ENCODE results near the gene ECM2.
"Not testable (repeated sequence)": the region's sequence is repeated elsewhere in the genome, so short reads cannot be mapped to it uniquely, and the experiment has no call there.

ECM2 gene

DNA sequence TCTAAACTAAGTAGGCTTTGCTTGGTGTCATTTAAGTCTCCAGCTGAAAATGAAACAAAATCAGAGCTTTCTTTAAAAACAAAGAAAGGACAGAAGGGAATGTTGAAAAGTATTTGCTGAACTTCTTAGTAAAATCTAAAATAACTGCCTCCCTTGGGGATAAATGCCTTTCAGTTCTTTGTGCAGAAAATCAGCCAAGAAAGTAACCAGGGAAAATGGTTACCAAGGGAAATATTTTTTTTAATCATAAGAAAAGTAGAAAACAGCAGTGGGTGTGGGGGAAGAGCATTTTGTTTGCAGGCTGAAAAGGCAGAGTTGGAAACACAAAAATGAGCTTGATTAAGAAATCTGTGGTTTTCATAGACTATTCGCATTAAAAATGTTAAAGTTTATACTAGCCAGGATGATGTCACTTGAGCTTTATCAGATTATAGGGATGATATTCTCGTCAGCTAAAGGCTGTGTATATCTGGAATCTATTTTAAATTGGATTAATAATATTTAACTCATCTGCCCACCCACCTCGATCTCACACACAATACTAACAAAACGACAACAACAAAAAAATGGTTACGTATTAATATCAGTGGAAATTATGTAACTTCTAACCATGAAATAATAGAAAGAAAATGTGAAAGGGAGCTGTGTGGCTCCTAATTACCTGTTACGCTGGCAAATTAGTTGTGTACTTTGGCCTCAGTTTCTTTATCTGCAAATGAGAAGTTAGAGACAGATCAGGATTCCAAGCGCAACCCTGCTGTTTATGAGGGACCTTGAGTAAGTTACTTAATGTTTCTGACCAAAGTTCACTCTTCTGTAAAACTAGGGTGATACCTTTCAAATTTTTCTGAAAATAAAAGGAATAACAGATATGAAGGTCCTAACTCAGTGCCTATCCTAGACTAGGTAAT, at the start of gene ECM2:
Gene ECM2 (minus strand): TSS at position 51 of the 911 bp plus-strand sequence. CDS start 13,124 bp downstream, outside the sequence.
- DNase-seq = no peak

GRCh38 chr9:92576175-92576574, 40.4 kb upstream of the ECM2 start:
- DNase-seq = no peak

GRCh38 chr9:92573612-92574011, 37.8 kb upstream of the ECM2 start:
- not testable (repeated sequence) for DNase-seq

DNA sequence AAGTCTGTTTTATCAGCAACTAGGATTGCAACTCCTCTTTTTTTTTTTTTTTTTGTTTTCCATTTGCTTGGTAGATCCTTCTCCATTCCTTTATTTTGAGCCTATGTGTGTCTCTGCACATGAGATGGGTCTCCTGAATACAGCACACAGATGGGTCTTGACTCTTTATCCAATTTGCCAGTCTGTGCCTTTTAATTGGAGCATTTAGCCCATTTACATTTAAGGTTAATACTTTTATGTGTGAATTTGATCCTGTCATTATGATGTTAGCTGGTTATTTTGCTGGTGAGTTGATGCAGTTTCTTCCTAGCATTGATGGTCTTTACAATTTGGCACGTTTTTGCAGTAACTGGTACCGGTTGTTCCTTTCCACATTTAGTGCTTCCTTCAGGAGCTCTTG, 36.1 kb upstream of the ECM2 start:
- DNase-seq = not testable (repeated sequence)

DNA sequence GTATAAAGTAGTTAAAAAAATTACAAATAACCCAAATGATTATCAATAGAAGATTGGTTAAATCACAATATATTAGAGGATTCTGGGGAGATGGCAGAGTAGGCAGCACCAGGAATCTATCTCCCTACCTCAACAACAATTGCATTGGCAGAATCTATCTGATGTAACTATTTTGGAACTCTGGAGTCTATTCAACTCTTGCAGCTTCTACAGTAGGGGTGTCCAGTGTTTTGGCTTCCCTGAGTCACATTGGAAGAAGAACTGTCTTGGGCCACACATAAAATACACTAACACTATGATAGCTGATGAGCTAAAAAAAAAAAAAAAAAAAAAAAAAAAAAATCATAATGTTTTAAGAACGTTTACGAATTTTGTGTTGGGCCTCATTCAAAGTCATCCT, 29.2 kb upstream of the ECM2 start:
- DNase-seq = no peak

DNA sequence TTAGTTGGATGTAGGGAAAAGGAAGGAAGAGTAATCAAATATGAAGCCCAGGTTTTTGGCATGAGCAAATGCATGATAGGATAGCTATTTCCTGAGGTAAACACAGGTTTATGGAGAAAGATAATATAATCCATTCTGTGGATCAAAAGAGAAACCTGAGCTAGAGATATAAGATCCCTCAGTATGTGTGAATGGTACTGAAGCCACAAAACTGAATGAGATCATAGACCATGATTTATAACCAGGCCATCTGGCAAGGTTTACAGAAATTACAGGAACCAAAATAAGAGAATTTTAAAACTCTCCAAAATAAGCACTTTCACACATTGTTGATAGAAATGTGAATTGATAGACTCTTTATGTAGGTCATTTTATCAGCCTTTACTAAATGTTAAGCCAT, 28.7 kb upstream of the ECM2 start:
- no peak for DNase-seq

- no peak for DNase-seq
Observed at GRCh38 chr9:92563116-92564100, 27.6 kb upstream of the ECM2 start.

- no peak for DNase-seq
Observed at GRCh38 chr9:92562461-92562967, 26.7 kb upstream of the ECM2 start.

- DNase-seq = no peak
Observed at GRCh38 chr9:92561374-92562330, 25.9 kb upstream of the ECM2 start.

GRCh38 chr9:92558612-92559374, 23.0 kb upstream of the ECM2 start:
- no peak for DNase-seq

DNA sequence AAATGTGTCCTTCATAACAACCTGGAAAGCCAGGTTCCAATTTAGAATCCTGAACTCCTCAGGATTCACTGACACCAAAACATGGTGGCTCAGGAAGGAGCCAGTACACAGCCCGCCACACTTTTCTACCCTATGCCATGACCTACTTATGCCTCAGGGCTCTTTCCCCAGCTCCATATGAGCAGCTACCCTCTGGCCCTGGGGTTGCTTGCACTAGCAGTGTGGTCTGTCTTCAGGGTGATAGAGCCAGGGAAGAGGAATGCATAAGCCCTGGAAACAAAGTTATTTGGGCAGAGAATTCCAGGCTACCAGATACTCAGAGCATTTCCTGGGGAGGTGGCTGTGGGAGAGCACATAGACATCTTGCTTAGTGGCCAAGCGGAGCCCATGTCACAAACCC, 15.0 kb upstream of the ECM2 start:
- no peak for DNase-seq

DNA sequence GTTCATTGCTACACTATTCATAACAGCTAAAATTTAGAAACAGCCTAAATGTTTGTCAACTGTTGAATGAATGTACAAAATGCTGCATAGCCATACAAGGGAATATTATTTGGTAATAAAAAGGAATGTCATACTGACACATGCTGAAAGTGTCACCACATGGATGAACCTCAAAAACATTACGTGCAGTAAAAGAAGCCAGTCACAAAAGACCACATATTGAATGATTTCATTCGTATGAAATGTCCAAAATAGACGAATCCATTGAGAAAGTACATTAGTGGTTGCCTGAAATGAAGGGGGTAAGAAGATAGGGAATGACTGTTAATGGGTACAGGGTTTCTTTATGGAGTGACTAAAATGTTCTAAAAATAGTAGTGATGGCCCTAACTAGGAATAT, 11.6 kb upstream of the ECM2 start:
- DNase-seq = no peak

- DNase-seq = no peak
Observed at GRCh38 chr9:92545002-92545510, 9.3 kb upstream of the ECM2 start.

- no peak for DNase-seq
Observed at GRCh38 chr9:92543972-92544371, 8.2 kb upstream of the ECM2 start.

DNA sequence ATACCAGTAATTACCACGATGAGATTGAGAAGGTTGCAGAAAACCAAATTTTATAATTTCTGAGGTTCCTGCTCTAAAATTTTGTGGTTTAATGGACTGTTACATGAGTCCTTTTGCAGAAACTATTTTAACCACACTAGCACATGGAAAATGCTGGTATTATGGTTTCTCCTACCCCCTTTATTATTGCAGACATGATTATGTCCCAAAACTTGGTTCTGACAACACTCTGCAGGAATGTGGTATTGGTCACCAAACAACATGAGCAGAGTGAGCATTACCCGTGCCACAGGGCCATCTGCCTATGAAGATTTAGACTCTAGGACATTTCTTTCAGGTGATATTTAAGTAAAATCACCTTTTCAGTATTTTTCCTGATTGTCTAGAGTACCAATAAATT, 2.8 kb upstream of the ECM2 start:
- no peak for DNase-seq

DNA sequence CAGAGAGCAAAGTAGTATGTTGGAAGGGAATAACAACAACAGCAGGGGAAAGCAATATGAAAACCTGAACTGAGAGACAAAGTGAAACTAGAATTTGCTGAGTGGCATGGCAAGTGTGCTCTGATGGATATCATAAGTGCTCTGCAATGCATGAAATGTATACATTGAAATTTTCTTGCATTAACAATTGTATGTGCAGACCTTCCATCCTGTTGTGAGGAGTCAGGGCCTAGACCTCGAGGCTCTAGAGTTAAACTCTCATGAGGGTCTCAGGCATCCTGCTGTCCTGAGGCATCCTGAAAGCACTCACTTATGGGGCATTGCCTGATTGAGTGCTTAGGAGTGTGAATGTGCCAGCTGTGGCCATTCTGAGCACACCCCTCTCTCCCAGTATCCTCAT, 1.1 kb downstream of the ECM2 start:
- DNase-seq = no peak

DNA sequence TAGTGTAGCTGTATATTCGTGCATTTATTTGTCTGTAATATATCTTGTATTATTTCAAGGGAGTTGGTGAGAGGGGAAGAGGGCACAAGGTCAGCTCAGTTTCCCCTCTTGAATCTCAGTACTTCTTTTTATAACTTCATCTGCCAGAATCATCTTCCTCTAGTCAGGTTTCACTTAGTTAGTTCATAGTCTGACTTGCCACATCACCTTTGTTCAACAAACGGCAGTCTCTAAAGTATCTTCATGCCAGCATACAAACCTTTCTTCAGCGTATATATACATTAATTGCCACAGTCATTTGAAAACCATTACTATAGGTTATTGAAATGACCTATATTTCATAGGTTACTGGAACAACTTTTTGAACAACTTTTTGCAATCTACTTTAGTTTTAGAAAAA, 1.6 kb downstream of the ECM2 start:
- DNase-seq = no peak

- no peak for DNase-seq
Observed at GRCh38 chr9:92530893-92531292, 4.9 kb downstream of the ECM2 start.

GRCh38 chr9:92529124-92529523, 6.7 kb downstream of the ECM2 start:
- no peak for DNase-seq

DNA sequence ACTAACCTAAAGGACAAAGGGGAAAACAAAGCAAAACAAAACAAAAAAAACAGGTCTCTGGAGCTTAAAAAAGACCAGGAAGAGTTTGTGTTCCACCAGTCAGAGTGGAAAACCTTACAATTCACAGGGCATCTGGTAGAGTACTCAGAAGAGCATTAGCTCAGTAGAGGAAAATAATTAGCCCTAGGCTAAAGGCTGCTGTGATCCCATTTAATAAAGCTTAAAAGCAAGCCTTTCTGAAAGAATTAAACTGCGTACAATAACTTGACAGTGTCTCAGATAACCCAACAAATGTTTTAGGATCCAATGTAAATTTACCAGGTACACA, 7.3 kb downstream of the ECM2 start:
- no peak for DNase-seq

DNA sequence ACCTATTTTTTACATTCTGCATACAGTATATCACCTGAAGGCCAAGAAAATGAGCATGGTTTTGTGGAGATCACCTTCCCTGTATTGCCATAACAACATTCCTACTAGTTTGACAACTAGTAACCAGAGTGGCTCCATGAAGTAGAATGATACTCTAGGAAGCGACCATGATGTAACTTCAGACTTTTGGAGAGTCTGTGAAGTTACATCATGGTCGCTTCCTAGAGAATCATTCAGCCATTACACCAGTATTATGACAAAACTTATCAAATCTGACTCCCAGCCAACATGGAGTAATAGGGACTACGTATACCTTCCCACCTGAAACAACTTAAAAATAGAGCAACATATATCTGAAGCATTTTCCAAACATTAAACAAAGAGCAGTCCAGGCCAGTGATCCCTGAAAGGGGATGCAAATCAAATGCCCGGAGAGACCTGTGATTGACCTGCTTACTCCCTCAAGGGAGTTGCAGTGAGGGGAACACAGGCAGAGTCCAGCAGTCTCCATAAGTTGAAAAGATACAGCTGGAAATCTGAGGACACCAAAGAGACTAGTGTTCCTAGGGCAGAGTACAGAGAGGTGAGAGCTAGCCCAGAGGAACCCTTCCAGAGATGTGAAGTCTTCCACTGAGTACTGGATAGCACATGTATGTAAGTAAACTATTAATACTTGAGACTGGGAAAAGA, 7.8 kb downstream of the ECM2 start:
- no peak for DNase-seq

All from T1000 (cell line).